ENCODE data around the gene C1orf185.

Gene C1orf185

GRCh38 chr1:51101976-51102375, at the start of gene C1orf185:
TSS of gene C1orf185 (plus strand) at chr1:51102228. CDS start at chr1:51102234, 6 bp downstream.
- Histone ChIP-seq H3K4me3 (no peak within 1 kb of the TSS), H3K9me3 (replicated peaks in 1 of 11) (no peaks in the 10 kb centered on the region), H3K9ac (no peak within 1 kb of the TSS), H3K27me3 (no peaks in the 10 kb centered on the region), H3K36me3 (no peaks in the 10 kb centered on the region), H3K4me2 (no peak within 1 kb of the TSS), H3K27ac (no peak within 1 kb of the TSS), H4K20me1 (no peaks in the 10 kb centered on the region), H3K4me1 (peaks cover 0 to 15% (median 0%) of the 10 kb centered on the region in 10 experiments; a peak in 3 of 20 replicates)
- TF ChIP-seq Cebpa-rat (IDR thresholded peaks at IDR 0.05): no peak

- Histone ChIP-seq H3K27ac (no peak overlapping the region), H3K36me3 (no peaks in the 10 kb centered on the region), H3K4me1 (no peaks in the 10 kb centered on the region), H3K9ac (no peak overlapping the region), H3K9me3 (replicated peaks in 1 of 11) (peaks cover 28 to 53% (median 39%) of the 10 kb centered on the region in 11 experiments), H3K4me3 (no peak overlapping the region), H3K4me2 (no peak overlapping the region), H4K20me1 (no peaks in the 10 kb centered on the region), H3K27me3 (no peaks in the 10 kb centered on the region)
- TF ChIP-seq Cebpa-rat (IDR thresholded peaks at IDR 0.05): no peak
Measured at GRCh38 chr1:51058858-51059257, 43.2 kb upstream of the C1orf185 start.

DNA sequence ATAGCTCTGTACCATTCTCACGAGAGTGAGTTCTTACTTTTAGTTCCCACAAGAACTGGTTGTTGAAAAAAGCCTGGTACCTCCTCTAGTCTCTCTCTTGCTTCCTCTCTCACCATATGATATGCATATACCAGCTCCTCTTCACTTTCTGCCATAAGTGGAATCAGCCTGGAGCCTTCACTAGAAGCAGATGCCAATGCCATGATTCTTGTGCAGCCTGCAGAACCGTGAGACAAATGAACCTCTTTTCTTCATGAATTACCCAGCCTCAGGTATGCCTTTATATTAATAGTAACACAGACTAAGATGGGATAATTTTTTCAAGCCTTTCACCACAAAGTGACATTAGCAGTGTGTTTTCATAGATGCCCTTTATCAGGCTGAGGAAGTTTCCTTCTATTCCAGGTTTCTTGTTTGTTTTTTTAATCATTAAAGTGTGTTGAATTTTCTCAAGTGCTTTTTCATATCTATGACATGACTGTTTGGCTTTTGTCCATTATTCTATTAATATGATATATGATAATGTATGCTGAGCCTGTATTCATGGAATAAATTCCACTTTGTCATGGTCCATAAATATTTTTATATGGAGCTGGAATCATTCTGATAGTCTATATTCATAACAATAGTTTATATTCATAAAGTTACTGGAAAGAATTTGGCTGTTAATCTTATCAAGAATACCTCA, 40.7 kb upstream of the C1orf185 start:
- no peaks in the 10 kb centered on the region for H3K4me1 ChIP-seq
- peaks cover 26 to 51% (median 38%) of the 10 kb centered on the region in 11 experiments for H3K9me3 ChIP-seq (replicated peaks in 1 of 11)
- no peak overlapping the region for H3K4me3 ChIP-seq
- H4K20me1 ChIP-seq: no peaks in the 10 kb centered on the region
- TF ChIP-seq Cebpa-rat (IDR thresholded peaks at IDR 0.05): no peak
- no peaks in the 10 kb centered on the region for H3K27me3 ChIP-seq
- H3K27ac ChIP-seq: no peak overlapping the region
- no peaks in the 10 kb centered on the region for H3K36me3 ChIP-seq
- no peak overlapping the region for H3K9ac ChIP-seq
- H3K4me2 ChIP-seq: no peak overlapping the region

- Histone ChIP-seq H3K27ac (no peak overlapping the region), H3K4me2 (no peak overlapping the region), H4K20me1 (no peaks in the 10 kb centered on the region), H3K36me3 (no peaks in the 10 kb centered on the region), H3K27me3 (no peaks in the 10 kb centered on the region), H3K4me1 (no peaks in the 10 kb centered on the region), H3K9ac (no peak overlapping the region), H3K9me3 (replicated peaks in 1 of 11) (peaks cover 17 to 34% (median 31%) of the 10 kb centered on the region in 11 experiments), H3K4me3 (no peak overlapping the region)
- TF ChIP-seq Cebpa-rat (IDR thresholded peaks at IDR 0.05): no peak
Measured at GRCh38 chr1:51063121-51063520, 38.9 kb upstream of the C1orf185 start.

DNA sequence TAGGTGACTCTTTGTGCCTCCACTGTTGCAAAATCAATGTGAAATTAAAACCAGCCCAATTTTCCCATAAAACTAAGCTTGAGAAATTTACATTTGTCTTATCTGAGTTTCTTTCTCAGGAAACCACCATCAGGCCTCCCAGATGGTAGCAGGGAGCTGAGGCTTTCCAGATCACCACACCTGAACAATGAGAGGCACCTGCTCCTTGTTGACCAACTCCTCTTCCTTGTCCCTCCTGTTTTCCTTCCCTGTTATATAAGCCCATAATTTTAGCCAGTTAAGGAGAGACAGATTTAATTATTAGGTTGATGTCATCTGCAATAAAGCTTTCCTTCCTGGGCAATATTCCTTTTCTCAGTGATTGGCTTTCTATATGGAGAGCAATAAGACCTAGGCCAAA, 32.0 kb upstream of the C1orf185 start:
- H3K9me3 ChIP-seq (replicated peaks in 1 of 11): peaks cover 0 to 5% (median 0%) of the 10 kb centered on the region in 11 experiments; a peak in 1 of 22 replicates
- no peaks in the 10 kb centered on the region for H3K36me3 ChIP-seq
- no peaks in the 10 kb centered on the region for H3K4me1 ChIP-seq
- H4K20me1 ChIP-seq: no peaks in the 10 kb centered on the region
- TF ChIP-seq Cebpa-rat (IDR thresholded peaks at IDR 0.05): no peak
- H3K27me3 ChIP-seq: no peaks in the 10 kb centered on the region
- no peak overlapping the region for H3K4me3 ChIP-seq
- H3K9ac ChIP-seq: no peak overlapping the region
- no peak overlapping the region for H3K4me2 ChIP-seq
- no peak overlapping the region for H3K27ac ChIP-seq

GRCh38 chr1:51070640-51071039, 31.4 kb upstream of the C1orf185 start:
- no peak for TF ChIP-seq Cebpa-rat (IDR thresholded peaks at IDR 0.05)
- Histone ChIP-seq H3K9me3 (replicated peaks in 1 of 11) (peaks cover 0 to 5% (median 0%) of the 10 kb centered on the region in 11 experiments; a peak in 1 of 22 replicates), H3K27me3 (no peaks in the 10 kb centered on the region), H3K36me3 (no peaks in the 10 kb centered on the region), H3K4me1 (no peaks in the 10 kb centered on the region), H3K27ac (no peak overlapping the region), H3K9ac (no peak overlapping the region), H3K4me3 (no peak overlapping the region), H3K4me2 (no peak overlapping the region), H4K20me1 (no peaks in the 10 kb centered on the region)

DNA sequence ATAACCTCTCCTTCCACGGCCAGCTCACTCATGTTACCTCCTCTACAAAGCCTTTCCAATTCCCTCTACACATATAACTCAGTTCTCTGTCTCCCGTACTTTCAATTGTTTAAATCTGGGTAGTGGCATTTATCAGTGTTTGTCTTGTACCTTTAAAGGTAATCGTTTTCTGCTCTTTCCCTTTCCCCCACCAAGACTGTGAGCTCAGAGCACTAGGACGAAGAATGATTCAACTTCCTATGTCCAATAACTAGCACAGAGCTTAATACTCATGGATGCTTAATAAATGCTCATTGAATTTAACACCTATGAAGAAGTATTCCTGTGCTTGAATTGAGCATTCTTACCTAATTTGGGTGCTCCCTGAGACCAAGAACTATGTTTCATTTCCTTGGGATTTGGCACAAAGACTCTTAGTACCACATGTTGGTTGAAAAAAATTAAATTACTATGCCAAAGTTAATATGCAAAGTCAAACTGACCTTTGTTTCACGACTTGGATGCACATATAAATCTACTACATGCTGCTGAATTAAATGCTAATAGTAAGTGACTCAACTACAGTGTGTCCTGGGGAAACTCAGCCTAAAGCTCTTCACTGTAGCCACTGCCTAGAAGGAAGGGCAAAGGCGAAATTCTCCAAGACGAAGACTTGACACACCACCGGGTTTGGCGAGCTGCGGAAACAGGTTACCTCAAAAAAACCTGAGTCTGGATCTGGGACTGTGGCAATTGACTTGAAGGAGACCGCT, 30.6 kb upstream of the C1orf185 start:
- Histone ChIP-seq H3K4me3 (no peak overlapping the region), H3K36me3 (no peaks in the 10 kb centered on the region), H3K4me1 (no peaks in the 10 kb centered on the region), H3K4me2 (no peak overlapping the region), H3K27me3 (no peaks in the 10 kb centered on the region), H3K9me3 (replicated peaks in 1 of 11) (peaks cover 0 to 4% (median 0%) of the 10 kb centered on the region in 11 experiments; a peak in 1 of 22 replicates), H3K9ac (no peak overlapping the region), H4K20me1 (no peaks in the 10 kb centered on the region), H3K27ac (no peak overlapping the region)
- TF ChIP-seq Cebpa-rat (IDR thresholded peaks at IDR 0.05): no peak

GRCh38 chr1:51072043-51072439, 30.0 kb upstream of the C1orf185 start:
- Histone ChIP-seq H3K9me3 (replicated peaks in 1 of 11) (no peaks in the 10 kb centered on the region; a peak in 1 of 22 replicates), H3K4me3 (no peak overlapping the region), H3K36me3 (no peaks in the 10 kb centered on the region), H3K9ac (no peak overlapping the region), H3K27me3 (no peaks in the 10 kb centered on the region), H3K4me1 (no peaks in the 10 kb centered on the region), H3K4me2 (no peak overlapping the region), H4K20me1 (no peaks in the 10 kb centered on the region), H3K27ac (no peak overlapping the region)
- no peak for TF ChIP-seq Cebpa-rat (IDR thresholded peaks at IDR 0.05)

GRCh38 chr1:51072651-51073050, 29.4 kb upstream of the C1orf185 start:
- no peaks in the 10 kb centered on the region; a peak in 1 of 22 replicates for H3K9me3 ChIP-seq (replicated peaks in 1 of 11)
- no peaks in the 10 kb centered on the region for H3K27me3 ChIP-seq
- no peak for TF ChIP-seq Cebpa-rat (IDR thresholded peaks at IDR 0.05)
- no peaks in the 10 kb centered on the region for H3K4me1 ChIP-seq
- H3K27ac ChIP-seq: no peak overlapping the region
- H3K4me3 ChIP-seq: no peak overlapping the region
- no peaks in the 10 kb centered on the region for H4K20me1 ChIP-seq
- no peak overlapping the region for H3K9ac ChIP-seq
- H3K36me3 ChIP-seq: no peaks in the 10 kb centered on the region
- H3K4me2 ChIP-seq: no peak overlapping the region
